ENCODE results near the gene HEXA.

The HEXA gene

GRCh38 chr15:72411111-72411510, 35.3 kb upstream of the HEXA start:
- no peak for DNase-seq (ENCODE audit: extremely low read depth, low read depth)
- no peak overlapping the region for H3K4me3 ChIP-seq (replicated peaks; ENCODE audit: low read depth, low read length)
- TF ChIP-seq CTCF (IDR thresholded peaks at IDR 0.05; ENCODE audit: low read depth, low read length, missing control alignments) = no peak

GRCh38 chr15:72406936-72407335, 31.1 kb upstream of the HEXA start:
- no peak for TF ChIP-seq CTCF (IDR thresholded peaks at IDR 0.05; ENCODE audit: low read depth, low read length, missing control alignments)
- DNase-seq (ENCODE audit: extremely low read depth, low read depth) = no peak
- no peak overlapping the region for H3K4me3 ChIP-seq (replicated peaks; ENCODE audit: low read depth, low read length)

GRCh38 chr15:72404841-72405240, 29.0 kb upstream of the HEXA start:
- no peak for DNase-seq (ENCODE audit: extremely low read depth, low read depth)
- H3K4me3 ChIP-seq (replicated peaks; ENCODE audit: low read depth, low read length) = no peak overlapping the region

GRCh38 chr15:72404356-72404755, 28.5 kb upstream of the HEXA start:
- DNase-seq (ENCODE audit: extremely low read depth, low read depth) = no peak
- no peak overlapping the region for H3K4me3 ChIP-seq (replicated peaks; ENCODE audit: low read depth, low read length)
- no peak for TF ChIP-seq CTCF (IDR thresholded peaks at IDR 0.05; ENCODE audit: low read depth, low read length, missing control alignments)

More at GRCh38 chr15:72404841-72405240, 29.0 kb upstream of the HEXA start:
- TF ChIP-seq CTCF (IDR thresholded peaks at IDR 0.05; ENCODE audit: low read depth, low read length, missing control alignments) = no peak

GRCh38 chr15:72402726-72403125, 26.9 kb upstream of the HEXA start:
- no peak overlapping the region for H3K4me3 ChIP-seq (replicated peaks; ENCODE audit: low read depth, low read length)
- no peak for TF ChIP-seq CTCF (IDR thresholded peaks at IDR 0.05; ENCODE audit: low read depth, low read length, missing control alignments)
- no peak for DNase-seq (ENCODE audit: extremely low read depth, low read depth)

GRCh38 chr15:72398648-72399047, 22.8 kb upstream of the HEXA start:
- H3K4me3 ChIP-seq (replicated peaks; ENCODE audit: low read depth, low read length) = no peak overlapping the region
- no peak for DNase-seq (ENCODE audit: extremely low read depth, low read depth)
- no peak for TF ChIP-seq CTCF (IDR thresholded peaks at IDR 0.05; ENCODE audit: low read depth, low read length, missing control alignments)

All from HFF-Myc (cell line).